ENCODE data around the gene RAC3.

DNA sequence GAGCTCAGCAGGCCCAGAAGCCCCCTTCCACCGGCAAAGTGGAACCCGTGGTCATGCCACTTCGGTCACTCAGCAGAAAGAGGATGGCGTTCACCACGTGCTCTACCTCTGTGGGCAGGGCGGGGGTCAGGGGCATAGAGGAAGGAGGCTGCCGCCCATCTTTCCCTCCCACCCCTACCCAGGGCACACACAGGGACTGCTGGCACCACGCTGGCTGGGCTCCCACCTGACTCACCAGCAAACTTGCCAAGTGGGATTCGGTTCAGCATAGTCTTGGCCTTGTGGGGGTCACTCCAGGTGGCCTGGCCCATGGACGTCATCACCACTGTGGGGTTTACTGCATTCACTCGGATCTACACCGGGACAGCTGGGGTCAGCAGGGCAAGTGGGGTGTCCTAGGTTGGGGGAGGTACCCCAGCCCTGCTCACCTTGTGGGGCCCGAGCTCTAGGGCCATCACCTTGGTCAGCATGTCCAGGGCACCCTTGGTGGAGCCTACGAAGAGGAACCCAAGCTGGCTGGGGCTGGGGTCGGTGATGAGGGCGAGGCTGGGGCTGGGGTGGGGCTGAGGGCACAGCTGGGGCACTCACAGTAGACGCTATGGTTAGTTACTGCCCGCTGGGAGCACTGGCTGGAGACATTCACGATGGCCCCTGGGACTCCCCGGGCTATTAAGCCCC, 4.6 kb downstream of the RAC3 start:
- TF ChIP-seq JUND (IDR thresholded peaks at IDR 0.05) (no peak), POLR2A (IDR thresholded peaks at IDR 0.05; ENCODE audit: borderline replicate concordance, extremely low read depth, insufficient read depth, insufficient read length) (no peak), EZH2 (IDR thresholded peaks at IDR 0.05) (no peak)
